B cell (primary cell): ENCODE results near the gene LPAR2. TPM values are rescaled to one million over a fixed set of nuclear protein-coding genes. Genes with fewer than 3 reads are reported as not detected.

Experiments used
- ATAC-seq: fragments of 200-7000 bp; cut with Tn5 transposase; one replicate; pipeline ENCODE4 v1.10.0; 2021; ENCODE audit warnings: low read depth, mild to moderate bottlenecking, moderate number of reproducible peaks, moderate library complexity
- CTCF ChIA-PET: fragments of 350-600 bp; sonication (Branson Sonifier 250); formaldehyde crosslinking; loops from one replicate; lab custom pipeline; 2021; ENCODE audit warnings: antibody characterized with exemption, inconsistent platforms; lab: Charles Lee
- POLR2A ChIA-PET: fragments of 350-600 bp; sonication (Branson Sonifier 250); formaldehyde crosslinking; loops from one replicate; lab custom pipeline; 2021; ENCODE audit warnings: antibody characterized with exemption; lab: Charles Lee
- DNase-seq: peaks from one replicate; pipeline ENCODE4 v3.0.0; 2013
- H2AFZ ChIP-seq: 2 replicates; pipeline ENCODE4 v1.6.1; 2012; ENCODE audit warnings: mild to moderate bottlenecking, low read depth, low read length; ENCODE audit not compliant: insufficient read depth, poor library complexity, severe bottlenecking
- H3K27ac ChIP-seq, 2 donors: 1 replicate in 1 of 2; 2 replicates in 1 of 2; pipeline ENCODE4 v1.5.1; 2012 to 2013; ENCODE audit warnings: low read length in 2 of 2, mild to moderate bottlenecking in 2 of 2, moderate library complexity in 1 of 2
- H3K27me3 ChIP-seq, 4 experiments: fragments of 200-600 bp in 1 of 4; sonication (generic) in 1 of 4; replicated peaks in 1 of 4; 1 replicate in 2 of 4; 2 replicates in 2 of 4; pipeline versions ENCODE4 v1.6.1 to v1.7.0; 2013 to 2016; ENCODE audit warnings: low read length in 3 of 4, mild to moderate bottlenecking in 2 of 4, mixed read lengths in 1 of 4, moderate library complexity in 1 of 4; ENCODE audit not compliant: insufficient read depth in 4 of 4, control insufficient read depth in 3 of 4; ENCODE audit errors: control extremely low read depth in 1 of 4
- H3K36me3 ChIP-seq, 2 experiments: replicated peaks in 1 of 2; 1 replicate in 1 of 2; 2 replicates in 1 of 2; pipeline versions ENCODE4 v1.6.1 to v1.7.1; 2013; ENCODE audit warnings: low read length in 1 of 2; ENCODE audit not compliant: insufficient read depth in 2 of 2, control insufficient read depth in 1 of 2; ENCODE audit errors: control extremely low read depth in 1 of 2, extremely low read depth in 1 of 2
- H3K4me1 ChIP-seq, 2 donors: fragments of 200-600 bp in 1 of 2; sonication (generic) in 1 of 2; 1 replicate in 1 of 2; 2 replicates in 1 of 2; pipeline versions ENCODE4 v1.5.1 to v1.6.1; 2013 to 2017; ENCODE audit warnings: low read length in 2 of 2; ENCODE audit not compliant: control insufficient read depth in 2 of 2, insufficient read depth in 2 of 2
- H3K4me2 ChIP-seq: replicated peaks from 2 replicates; pipeline ENCODE3; 2012; ENCODE audit warnings: mild to moderate bottlenecking, low read depth, low read length; ENCODE audit not compliant: poor library complexity, severe bottlenecking
- H3K4me3 ChIP-seq, 5 experiments: fragments of 200-600 bp in 1 of 5; sonication (generic) in 1 of 5; 1 replicate in 3 of 5; 2 replicates in 2 of 5; pipeline versions ENCODE4 v1.5.1 to v1.7.0; 2011 to 2016; ENCODE audit warnings: low read length in 4 of 5, mild to moderate bottlenecking in 4 of 5, low read depth in 2 of 5, control low read depth in 1 of 5, moderate library complexity in 1 of 5; ENCODE audit not compliant: insufficient read depth in 1 of 5; ENCODE audit errors: control extremely low read depth in 1 of 5, extremely low read depth in 1 of 5
- H3K79me2 ChIP-seq: fragments of 200-600 bp; sonication (generic); one replicate; pipeline ENCODE4 v1.6.0; 2016; ENCODE audit warnings: low read length; ENCODE audit not compliant: control insufficient read depth, insufficient read depth
- H3K9ac ChIP-seq: fragments of 200-600 bp; sonication (generic); 2 replicates; pipeline ENCODE4 v1.6.1; 2017; ENCODE audit warnings: mild to moderate bottlenecking, low read length, moderate library complexity
- H3K9me3 ChIP-seq, 3 donors: one replicate each; pipeline versions ENCODE4 v1.6.1 to v1.7.1; 2013; ENCODE audit warnings: low read length in 2 of 3; ENCODE audit not compliant: control insufficient read depth in 2 of 3, insufficient read depth in 1 of 3; ENCODE audit errors: control extremely low read depth in 1 of 3
- H4K20me1 ChIP-seq: 2 replicates; pipeline ENCODE4 v1.6.0; 2012; ENCODE audit warnings: mild to moderate bottlenecking, low read length; ENCODE audit not compliant: insufficient read depth, control insufficient read depth, poor library complexity, severe bottlenecking
- H3K27ac Mint-ChIP-seq: one replicate; pipeline ENCODE4 v1.8.0; 2021; ENCODE audit warnings: mixed read lengths
- H3K27me3 Mint-ChIP-seq: one replicate; pipeline ENCODE4 v1.8.0; 2021; ENCODE audit warnings: mixed read lengths
- H3K4me1 Mint-ChIP-seq: one replicate; pipeline ENCODE4 v1.8.0; 2021; ENCODE audit warnings: mixed read lengths
- H3K4me3 Mint-ChIP-seq: one replicate; pipeline ENCODE4 v1.8.0; 2021; ENCODE audit warnings: mixed read lengths
- H3K9me3 Mint-ChIP-seq: one replicate; pipeline ENCODE4 v1.8.0; 2022; ENCODE audit warnings: mixed read lengths; ENCODE audit not compliant: insufficient read depth
- EZH2 ChIP-seq: IDR thresholded peaks from 2 replicates; pipeline ENCODE4 v1.6.1; 2012; ENCODE audit warnings: borderline replicate concordance, low read depth, mild to moderate bottlenecking, moderate library complexity, low read length; ENCODE audit not compliant: insufficient read depth, poor library complexity, severe bottlenecking
- WGBS: methylation state at CpG from one replicate; pipeline ENCODE4 v1.1.5; 2013; ENCODE audit warnings: missing lambda C conversion rate; ENCODE audit not compliant: insufficient coverage; 5-methylcytosine and 5-hydroxymethylcytosine counted together
- intact Hi-C: fragments of 100-400 bp; cut with micrococcal nuclease; formaldehyde crosslinking; loops from one replicate; pipeline ENCODE4 v1.10.0; 2022
- polyA plus RNA-seq: library from polyadenylated mRNA; depleted of rRNA; stranded (reverse); fragments of >200 nt; gene quantifications from 2 replicates; pipeline ENCODE4 v1.2.3, GENCODE V29; 2012
- total RNA-seq, 2 donors: library from RNA; stranded (reverse); fragments of 120-200 nt in 1 of 2; gene quantifications; 1 replicate in 1 of 2; 2 replicates in 1 of 2; pipeline versions ENCODE4 v1.2.3 to v1.2.4, GENCODE V29; 2013 to 2022
- TF ChIP-seq, protein P1 (sequence below): fragments of 200-600 bp; IDR thresholded peaks from one replicate; pipeline ENCODE4 v1.8.0; 2022; ENCODE audit warnings: antibody characterized with exemption, mild to moderate bottlenecking

LPAR2 gene
- total and polyA plus RNA-seq, 2 donors (not counting 1 experiment from before 2014, with no cell fraction given), result 27.1 to 37.2 TPM

DNA sequence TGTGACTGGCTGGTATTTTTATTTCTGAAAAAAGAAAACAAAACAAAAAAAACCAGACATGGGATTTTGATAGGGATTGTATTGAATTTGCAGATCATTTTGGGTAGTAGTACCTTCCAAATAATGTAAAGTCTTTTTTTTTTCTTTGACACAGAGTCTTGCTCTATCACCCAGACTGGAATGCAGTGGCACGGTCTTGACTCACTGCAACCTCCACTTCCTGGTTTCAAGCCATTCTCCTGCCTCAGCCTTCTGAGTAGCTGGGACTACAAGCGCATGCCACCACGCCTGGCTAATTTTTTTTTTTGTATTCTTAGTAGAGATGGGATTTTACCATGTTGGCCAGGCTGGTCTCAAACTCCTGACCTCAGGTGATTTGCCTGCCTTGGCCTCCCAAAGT is 44.8 kb upstream of the LPAR2 start:
- POLR2A ChIA-PET, result interaction anchor here (0.7 kb wide), 2 partner anchors 35 to 141 kb away, joined by 4 to 5 read pairs; no protein-coding TSS in a partner anchor
- Histone ChIP-seq H3K27ac (no peak overlapping the region), H3K9ac (no peak overlapping the region), H3K4me2 (no peak overlapping the region), H3K79me2 (peaks cover 87% of the 10 kb centered on the region), H3K27me3 (no peaks in the 10 kb centered on the region), H3K4me3 (no peak overlapping the region), H3K4me1 (peaks cover 16 to 24% of the 10 kb centered on the region in 2 donors), H3K36me3 (peaks cover 16 to 47% of the 10 kb centered on the region in 2 experiments), H2AFZ (no peak overlapping the region), H4K20me1 (peaks cover 28% of the 10 kb centered on the region), H3K9me3 (peaks cover 0 to 28% (median 4%) of the 10 kb centered on the region in 3 donors)
- H3K9me3 Mint-ChIP-seq, result no peaks in the 10 kb centered on the region
- TF ChIP-seq, protein P1, sequence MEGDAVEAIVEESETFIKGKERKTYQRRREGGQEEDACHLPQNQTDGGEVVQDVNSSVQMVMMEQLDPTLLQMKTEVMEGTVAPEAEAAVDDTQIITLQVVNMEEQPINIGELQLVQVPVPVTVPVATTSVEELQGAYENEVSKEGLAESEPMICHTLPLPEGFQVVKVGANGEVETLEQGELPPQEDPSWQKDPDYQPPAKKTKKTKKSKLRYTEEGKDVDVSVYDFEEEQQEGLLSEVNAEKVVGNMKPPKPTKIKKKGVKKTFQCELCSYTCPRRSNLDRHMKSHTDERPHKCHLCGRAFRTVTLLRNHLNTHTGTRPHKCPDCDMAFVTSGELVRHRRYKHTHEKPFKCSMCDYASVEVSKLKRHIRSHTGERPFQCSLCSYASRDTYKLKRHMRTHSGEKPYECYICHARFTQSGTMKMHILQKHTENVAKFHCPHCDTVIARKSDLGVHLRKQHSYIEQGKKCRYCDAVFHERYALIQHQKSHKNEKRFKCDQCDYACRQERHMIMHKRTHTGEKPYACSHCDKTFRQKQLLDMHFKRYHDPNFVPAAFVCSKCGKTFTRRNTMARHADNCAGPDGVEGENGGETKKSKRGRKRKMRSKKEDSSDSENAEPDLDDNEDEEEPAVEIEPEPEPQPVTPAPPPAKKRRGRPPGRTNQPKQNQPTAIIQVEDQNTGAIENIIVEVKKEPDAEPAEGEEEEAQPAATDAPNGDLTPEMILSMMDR, result no peak
- no peak for TF ChIP-seq EZH2
- H3K27me3 Mint-ChIP-seq, result no peaks in the 10 kb centered on the region
- H3K4me3 Mint-ChIP-seq, result no peak overlapping the region
- DNase-seq (no peak), ATAC-seq (no peak)
- intact Hi-C loops, result no loop called here
- CTCF ChIA-PET, result interaction anchor here (0.7 to 1.2 kb wide), 2 partner anchors 103 to 752 kb away, joined by 3 read pairs; no protein-coding TSS in a partner anchor
- no peak overlapping the region for H3K27ac Mint-ChIP-seq
- H3K4me1 Mint-ChIP-seq, result peaks cover 45% of the 10 kb centered on the region
- WGBS, result 83% methylated on average over 1 of the region's 3 CpGs

DNA sequence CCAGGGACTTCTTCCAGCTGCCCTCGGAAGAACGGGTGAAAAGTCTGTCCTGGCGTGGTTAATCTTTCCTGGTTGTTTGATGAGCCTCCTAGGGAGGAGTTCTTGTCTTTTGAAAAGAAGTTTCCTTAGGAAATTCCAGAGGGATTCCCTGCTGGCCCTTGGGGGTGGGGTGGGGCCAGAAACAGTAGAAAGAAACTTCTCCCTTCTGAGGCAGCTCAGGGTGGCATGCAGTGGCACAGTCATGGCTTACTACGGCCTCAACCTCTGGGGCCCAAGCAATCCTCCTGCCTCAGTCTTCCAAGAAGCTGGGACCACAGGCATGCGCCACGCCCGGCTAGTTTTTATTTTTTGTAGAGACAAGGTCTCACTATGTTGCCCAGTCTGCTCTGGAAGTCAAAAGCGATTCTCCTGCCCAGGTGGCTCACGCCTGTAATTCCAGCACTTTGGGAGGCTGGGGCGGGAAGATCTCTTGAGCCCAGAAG is 42.1 kb upstream of the LPAR2 start:
- POLR2A ChIA-PET, result interaction anchor here (0.7 to 1.6 kb wide), 4 partner anchors 8 to 152 kb away, joined by 3 to 9 read pairs (median 3); partner anchors contain the start of gene ZNF506
- Histone ChIP-seq H4K20me1 (peaks cover 13% of the 10 kb centered on the region), H2AFZ (no peak overlapping the region), H3K9ac (peak overlapping the region; percentile 95), H3K4me3 (peak overlapping the region; percentile 62 to 98 (median 96)), H3K27me3 (no peaks in the 10 kb centered on the region), H3K27ac (peak overlapping the region in 1 of 2 donors; percentile 91), H3K4me1 (peaks cover 31 to 46% of the 10 kb centered on the region in 2 donors), H3K36me3 (peaks cover 4 to 22% of the 10 kb centered on the region in 2 experiments), H3K79me2 (peaks cover 66% of the 10 kb centered on the region), H3K4me2 (peak overlapping the region; percentile 92), H3K9me3 (peaks cover 0 to 23% (median 0%) of the 10 kb centered on the region in 3 donors)
- H3K4me1 Mint-ChIP-seq, result peaks cover 43% of the 10 kb centered on the region
- intact Hi-C loops, result no loop called here
- TF ChIP-seq, protein P1, result no peak
- TF ChIP-seq EZH2, result no peak
- CTCF ChIA-PET, result interaction anchor here (1.2 kb wide), 1 partner anchor 289 kb away, joined by 5 read pairs; no protein-coding TSS in a partner anchor
- WGBS, result 87% methylated on average over 9 of the region's 10 CpGs
- H3K27ac Mint-ChIP-seq, result peak overlapping the region; percentile 99
- H3K4me3 Mint-ChIP-seq, result peak overlapping the region; percentile 99
- no peak for ATAC-seq
- no peaks in the 10 kb centered on the region for H3K9me3 Mint-ChIP-seq
- no peaks in the 10 kb centered on the region for H3K27me3 Mint-ChIP-seq
- no peak for DNase-seq
